OCI-M2 (cell line): ENCODE results near the gene ARHGEF4.
"Not testable (repeated sequence)": the region's sequence is repeated elsewhere in the genome, so short reads cannot be mapped to it uniquely, and the experiment has no call there.

ENCODE experiments used
- DNase-seq: peaks from one replicate; lab custom pipeline; 2025; ENCODE audit not compliant: unreplicated experiment; lab: John Stamatoyannopoulos, UW

ARHGEF4 gene

DNA sequence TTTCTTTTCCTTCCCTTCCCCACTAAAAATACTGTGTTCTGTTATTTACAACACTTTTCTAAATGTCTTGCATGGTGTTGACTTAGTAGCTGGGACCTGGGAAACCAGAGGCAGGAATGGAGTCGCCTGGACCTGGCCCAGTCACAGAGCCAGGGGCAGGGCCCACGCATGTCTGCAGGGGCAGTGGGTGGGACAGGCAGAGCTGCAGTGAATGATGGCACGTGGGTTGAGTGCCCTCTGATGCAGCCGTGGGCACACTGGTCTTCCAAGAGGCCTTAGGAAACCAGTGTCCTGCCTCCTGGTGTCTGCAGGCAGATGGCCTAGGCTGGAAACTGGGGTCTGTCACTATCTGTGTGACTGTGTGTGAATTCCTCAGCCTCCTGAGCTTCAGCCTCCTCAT, 46.8 kb downstream of the ARHGEF4 start:
- no peak for DNase-seq

DNA sequence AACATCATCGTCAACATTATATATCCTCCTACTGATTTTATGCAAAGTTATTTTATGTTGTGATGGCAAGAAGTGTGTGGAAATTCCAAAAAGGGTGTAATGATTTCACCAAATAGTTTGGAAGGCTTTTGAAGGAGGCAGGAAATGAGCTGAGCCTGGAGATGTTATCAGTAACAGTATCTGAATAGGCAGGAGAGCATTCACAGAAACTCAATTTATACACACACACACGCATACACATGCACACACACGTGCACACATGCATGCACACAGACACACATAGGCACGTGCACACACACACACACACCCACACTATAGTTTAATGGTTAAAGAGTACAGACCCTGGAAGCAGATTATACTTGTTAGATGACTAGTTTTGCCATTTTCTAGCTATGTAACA, 47.3 kb downstream of the ARHGEF4 start:
- DNase-seq = no peak

DNA sequence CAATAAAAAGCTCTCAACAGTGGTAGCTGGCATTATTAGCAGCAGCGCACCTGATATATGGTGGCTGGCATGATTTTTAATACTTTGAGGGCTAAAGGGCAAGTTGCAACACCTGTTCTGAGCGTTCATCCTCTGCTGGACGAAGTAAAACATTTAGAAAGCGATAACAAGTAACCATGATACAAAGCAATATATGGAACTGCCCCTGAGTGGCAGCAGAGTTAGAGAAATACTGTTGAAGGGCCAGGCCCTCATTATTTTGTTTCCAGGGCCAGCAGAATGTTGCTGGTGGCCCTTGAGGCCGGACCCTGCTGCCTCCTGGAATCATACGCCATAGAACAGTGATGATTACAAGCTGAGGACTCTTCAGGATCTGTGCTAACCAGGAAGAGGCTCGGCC, 47.8 kb downstream of the ARHGEF4 start:
- no peak for DNase-seq

DNA sequence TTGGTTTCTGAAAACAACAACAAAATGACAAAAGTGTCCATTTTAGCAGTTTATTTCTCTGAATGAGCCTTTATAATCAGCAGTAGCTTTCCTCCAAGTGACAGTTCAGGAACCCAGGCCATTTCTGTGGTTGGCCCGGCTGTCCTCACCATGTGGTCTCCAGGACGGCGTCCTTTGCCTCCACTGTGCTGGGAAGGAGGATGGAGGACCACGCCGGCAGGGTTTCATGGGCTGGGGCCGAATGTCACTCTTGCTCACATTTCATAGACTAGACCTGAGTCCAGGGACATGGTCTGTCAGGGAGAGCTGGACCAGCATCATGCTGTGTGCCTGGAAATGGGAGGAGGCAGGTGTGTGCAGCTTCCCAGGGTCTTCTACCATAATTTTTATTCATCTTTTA, 50.9 kb downstream of the ARHGEF4 start:
- no peak for DNase-seq

DNA sequence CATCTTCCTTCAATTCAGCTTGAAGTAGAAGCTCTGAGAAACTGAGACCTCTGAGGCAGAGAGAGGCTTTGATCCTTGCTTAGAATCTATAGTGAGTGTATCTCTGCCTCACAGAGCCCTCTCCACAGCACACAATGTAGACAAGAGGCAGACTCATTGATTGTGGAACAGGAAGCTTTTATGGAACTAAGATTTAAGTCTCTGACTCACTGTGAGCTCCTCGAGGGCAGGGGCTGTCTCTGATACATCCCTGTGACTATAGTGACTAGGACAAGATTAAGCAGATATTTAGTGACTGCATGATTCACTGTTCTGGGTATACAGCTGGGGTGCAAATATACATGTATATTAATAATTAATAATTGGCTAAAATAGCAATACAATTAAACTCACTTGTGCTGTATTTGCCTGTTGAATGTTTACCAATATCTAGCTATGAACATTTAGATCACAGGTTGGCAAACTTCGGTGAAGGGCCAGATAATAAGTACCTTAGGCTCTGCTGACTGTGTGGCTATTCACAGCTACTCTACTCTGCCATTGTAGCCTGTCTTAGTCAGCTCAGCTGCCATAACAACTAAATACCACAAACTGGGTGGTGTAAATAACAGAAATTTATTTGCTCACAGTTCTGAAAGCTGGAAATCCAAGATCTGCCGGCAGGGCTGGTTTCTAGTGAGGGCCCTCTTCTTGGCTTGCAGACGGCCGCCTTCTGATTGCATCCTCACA, 54.4 kb downstream of the ARHGEF4 start:
- no peak for DNase-seq

DNA sequence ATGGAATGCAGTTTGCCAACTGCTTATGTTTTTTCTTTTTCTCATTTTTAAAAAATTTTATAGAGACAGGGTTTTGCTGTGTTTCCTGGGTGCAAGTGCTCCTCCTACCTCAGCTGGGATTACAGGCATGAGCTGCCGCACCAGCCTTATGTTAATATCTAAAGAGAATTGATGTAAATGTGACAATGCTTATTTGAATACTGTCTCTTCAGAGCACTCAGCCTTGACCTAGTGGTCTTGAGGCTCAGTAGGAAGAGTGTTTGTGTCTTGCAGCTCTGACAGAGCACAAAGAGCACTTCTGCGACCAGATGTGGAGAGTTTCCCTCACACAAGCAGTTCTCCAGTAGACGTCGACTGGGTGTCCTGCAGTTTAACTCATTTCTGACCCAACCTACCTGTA, 55.3 kb downstream of the ARHGEF4 start:
- no peak for DNase-seq

DNA sequence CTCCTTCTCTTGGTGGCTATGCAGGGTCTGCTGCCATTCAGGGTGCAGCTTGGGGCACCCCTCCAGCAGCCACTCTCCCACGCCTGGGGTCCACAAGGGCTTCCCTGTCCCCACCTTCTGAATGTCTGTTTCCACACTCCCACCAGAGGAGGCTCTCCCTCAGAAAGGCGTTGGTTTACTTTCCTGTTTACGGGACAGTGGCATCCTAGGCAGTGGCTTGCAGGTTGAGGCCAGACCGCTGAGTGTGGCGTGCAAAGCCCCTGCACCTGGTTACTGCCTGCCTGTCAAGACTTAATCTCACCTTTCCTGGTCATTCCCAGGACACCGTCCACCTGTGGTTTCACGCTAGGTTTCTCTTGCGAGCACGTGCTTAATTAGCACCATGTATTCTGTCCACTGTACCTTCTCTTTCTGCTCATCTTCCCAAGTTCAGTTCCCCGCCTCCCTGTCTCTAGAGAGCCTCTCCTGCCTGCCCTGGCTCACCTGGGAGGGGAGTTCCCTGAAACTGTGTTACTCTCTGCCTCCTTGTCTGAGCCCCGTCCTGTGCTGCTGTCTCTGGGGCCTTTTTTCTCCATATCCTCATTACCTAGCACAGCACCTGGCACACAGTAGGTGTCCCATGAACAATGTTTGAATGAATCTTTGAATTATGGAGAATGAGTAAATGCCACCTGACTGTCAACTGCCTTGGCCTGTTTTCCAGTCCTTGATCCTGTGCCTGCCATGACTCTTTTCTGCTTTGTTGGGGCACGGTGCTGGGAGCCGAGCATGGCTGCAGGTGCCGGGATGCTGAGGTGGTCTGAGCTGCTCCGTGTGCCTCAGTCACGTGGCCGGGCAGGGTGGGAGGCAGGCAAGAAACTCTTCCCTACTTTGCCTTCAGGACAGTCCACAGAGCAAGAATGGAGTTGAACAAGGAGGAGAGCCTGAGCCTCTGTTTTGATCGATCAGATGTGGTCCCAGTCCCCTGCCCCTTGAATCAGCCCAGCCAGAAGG, 56.4 kb downstream of the ARHGEF4 start:
- DNase-seq = no peak

DNA sequence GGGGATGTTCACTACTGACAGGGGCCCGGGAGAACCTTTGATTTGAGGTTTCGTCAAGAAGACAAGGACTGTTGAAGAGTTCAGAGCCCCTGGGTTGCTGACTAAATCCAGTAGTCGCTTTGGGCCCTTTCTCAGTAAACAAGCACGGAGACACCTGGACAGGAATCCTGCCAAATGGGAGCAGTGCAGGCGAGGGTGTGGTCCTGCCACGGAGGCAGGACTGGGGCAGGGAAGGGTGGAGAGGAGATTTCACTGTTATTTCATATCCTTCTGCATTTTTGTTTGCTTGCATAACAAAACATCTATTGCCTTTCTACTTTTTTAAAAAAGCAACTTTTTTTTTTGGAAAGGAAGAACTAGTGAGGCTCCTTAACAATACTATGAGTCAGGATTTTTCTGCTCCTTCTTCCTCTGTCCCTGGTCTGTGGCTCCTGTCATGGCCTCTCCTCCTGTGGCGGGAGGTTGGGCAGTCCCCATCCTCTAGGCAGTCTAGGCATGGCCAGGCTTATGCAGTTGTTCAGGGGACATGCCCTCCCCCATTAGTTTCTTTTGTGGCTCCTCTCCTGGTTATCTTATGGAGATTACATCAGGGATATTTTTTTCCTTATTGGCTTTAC, 57.7 kb downstream of the ARHGEF4 start:
- no peak for DNase-seq

DNA sequence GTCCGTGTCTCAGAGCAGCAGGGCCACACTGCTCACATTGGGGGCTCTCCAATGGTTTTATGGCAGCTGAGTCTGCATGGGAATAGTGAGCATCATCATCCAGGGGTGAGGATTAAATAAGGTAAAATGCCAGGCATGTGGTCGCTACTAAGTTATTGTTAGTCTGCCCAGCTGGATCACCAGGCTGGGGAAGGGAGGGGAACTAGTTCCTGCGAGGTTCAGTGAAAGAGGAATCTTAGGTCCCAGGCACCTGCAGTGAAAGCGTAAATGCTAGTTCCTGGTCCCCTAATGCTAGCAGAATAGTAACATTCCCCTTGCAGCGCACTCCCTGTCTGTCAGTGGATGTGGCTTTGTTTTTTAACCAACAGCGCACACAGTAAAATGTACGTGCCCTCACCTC, 60.1 kb downstream of the ARHGEF4 start:
- no peak for DNase-seq

DNA sequence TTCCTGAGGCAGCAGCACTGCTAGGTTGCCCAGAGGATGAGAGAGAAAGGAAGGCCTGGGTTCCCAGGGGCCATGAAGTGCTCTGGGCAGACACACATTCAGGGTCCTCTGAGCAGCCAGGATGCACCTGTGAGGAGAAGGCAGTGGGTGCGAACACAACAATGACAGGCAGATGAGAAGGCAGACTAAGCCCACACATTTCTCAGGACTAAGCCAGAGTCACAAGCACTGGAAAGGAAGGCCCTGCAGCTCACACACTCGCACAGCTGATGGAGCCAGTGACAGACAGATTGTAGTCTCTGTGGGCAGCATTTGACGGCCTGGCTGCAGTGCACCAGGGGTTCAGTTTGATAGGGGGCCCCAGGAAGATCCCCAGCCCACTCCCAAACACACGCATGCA, 61.8 kb downstream of the ARHGEF4 start:
- no peak for DNase-seq

DNA sequence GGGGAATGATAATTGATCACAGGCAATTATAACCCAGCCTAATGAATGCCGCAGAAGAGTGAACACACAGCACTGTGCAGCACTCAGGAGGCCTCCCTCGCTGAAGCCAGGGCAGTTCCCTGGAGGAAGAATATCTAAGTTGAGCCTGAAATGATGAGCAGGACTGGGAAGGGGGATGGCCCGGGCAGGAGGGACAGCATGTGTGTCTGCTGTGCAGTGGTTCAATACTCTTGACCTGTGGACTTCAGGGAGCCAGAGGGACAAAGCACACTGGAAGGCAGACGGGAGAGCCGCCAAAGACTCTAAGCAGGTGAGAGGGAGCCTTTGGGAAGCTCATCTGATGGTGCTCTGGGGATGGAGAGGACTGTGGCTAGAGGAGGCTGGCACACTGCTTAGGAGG, 62.6 kb downstream of the ARHGEF4 start:
- DNase-seq = no peak

DNA sequence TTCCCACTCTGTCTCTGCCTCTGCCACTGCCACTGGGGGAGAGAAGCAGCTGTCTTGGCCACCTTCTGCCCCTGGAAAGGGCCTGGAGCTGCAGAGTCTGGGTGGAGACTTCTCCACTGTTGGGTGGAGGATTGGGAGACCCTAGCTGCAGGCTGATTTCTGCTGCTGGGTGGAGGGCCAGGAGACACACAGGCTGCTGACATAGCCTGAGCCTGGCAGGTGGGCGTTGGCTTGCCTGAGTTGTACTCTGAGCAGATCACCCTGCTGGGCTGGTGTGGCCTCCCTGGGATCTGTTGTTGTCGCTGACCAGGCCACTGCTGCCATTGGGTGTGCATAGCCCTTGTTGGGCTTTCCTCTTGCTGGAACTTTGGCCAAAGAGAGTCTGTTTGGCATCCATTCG, 64.3 kb downstream of the ARHGEF4 start:
- no peak for DNase-seq

DNA sequence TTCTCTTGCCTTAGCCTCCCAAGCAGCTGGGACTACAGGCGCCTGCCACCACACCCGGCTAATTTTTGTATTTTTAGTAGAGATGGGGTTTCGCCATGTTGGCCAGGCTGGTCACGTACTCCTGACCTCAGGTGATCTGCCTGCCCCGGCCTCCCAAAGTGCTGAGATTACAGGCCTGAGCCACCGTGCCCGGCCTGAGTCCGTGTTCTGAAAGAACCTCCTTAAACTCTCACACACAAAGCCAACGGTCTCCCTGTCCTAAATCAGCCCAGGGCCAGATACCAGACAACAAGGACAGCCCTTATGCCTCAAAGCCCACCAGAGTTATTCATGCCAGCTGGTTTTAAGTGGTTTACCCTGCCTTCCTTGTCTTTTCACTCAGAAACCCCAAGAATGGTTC, 64.9 kb downstream of the ARHGEF4 start:
- not testable (repeated sequence) for DNase-seq

DNA sequence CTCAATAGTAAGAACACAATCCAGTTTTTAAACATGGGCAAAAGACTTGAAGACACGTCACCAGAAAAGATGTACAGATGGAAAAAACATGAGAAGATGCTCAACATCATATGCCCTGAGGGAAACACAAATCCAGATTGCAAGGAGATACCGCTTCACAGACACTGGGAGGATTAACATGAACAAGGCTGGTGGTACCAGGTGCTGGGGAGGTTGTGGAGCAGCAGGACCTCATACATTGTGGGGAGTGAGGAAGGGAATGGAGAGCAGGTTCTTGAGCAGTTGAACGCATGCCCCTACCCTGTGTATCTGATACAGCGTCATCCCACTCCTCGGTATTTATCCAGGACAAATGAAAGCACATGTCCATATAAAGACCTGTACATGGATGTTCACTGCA, 72.1 kb downstream of the ARHGEF4 start:
- no peak for DNase-seq

DNA sequence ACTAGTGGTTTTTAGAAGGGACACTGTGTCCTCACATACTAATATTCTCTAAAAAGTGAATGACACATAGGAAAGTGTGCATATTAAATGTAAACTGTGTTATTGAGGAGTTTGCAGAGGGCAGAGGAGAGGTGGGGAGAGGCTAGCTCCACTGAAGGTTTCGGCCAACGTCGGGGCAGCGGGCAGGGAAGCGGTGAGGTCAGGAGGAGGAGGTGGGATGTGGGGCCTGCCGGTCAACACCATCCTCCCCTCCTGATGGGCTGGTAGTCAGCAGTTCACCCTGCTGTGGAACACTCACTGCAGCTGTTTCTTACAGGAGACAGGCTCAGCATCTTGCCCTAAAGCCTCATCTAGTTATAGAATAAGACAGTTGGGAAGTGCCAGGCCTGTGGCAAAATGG, 74.2 kb downstream of the ARHGEF4 start:
- no peak for DNase-seq

DNA sequence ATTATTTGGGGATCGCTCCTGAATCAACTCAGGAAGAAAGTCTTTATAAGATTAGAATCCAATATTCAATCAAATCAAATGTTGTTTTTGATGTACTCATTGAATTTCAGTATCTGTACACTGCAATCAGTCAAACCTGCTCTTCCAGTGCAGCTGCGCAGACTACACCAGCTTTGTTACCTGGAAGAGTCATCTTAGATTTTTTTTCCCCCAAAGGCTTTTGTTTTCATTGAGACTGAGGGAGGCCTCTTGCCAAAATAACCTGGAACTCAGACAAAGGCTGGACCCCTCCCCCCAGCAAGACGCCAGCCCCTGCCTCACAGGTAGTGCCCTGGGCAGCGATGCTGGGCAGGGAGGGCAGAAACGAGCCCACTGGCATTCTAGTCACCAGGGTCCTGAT, 74.8 kb downstream of the ARHGEF4 start:
- no peak for DNase-seq

DNA sequence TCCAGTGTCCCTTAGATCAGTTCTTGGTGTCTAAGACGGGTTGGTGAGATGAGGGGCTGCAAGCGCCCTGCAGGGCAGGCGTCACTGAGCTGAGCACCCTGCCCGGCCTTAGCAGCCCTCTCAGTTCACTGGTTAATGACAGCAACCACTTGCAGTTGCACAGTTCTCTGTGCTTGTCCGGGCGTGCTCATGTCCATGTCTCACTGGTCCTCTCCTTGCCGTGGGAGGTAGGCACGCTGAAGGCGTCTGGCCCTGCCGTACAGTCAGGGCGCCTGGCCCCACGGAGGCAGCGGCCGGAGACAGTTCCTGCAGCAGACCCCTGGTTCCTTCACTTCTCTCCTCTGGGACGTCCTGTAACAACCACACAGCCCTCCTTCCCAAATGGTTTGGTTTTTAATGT, 75.3 kb downstream of the ARHGEF4 start:
- DNase-seq = no peak

DNA sequence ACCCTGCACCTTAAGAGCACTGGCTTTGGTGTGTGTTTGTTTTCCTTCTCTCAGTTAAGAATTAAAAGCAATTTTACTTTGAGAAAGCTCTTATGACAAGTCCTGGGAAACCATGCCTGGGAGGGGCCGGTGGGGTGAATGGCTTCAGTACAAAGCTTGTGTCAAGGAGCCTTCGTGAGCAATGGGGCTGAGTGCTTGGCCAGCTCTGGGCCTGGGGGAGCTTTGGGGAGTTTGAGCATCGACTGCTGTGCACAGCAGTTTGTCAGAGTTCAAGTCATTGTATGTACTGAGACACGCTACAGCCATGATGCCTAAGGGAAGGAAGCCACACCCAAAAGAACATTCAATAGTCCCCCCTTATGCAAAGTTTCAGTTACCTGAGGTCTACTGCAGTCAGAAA, 75.8 kb downstream of the ARHGEF4 start:
- no peak for DNase-seq

DNA sequence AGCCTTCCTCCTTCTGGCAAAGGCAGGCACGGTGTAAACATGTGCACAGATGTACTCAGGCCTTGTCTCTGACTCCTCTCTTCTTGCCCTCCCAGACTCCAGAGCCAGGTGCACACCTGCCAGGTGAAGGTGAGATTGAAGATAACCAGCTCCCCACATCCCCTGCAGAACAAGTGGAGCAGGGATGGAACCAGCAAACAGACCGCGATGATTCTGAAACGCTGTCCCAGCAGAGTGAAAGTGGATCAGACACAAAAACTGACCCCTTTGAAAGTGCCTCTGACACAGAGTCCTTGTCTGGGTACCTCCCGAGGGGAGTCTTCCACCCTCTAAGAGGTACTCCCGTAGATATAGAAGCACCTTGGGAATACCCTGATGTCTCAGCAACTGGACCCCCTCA, 77.2 kb downstream of the ARHGEF4 start:
- DNase-seq = no peak

DNA sequence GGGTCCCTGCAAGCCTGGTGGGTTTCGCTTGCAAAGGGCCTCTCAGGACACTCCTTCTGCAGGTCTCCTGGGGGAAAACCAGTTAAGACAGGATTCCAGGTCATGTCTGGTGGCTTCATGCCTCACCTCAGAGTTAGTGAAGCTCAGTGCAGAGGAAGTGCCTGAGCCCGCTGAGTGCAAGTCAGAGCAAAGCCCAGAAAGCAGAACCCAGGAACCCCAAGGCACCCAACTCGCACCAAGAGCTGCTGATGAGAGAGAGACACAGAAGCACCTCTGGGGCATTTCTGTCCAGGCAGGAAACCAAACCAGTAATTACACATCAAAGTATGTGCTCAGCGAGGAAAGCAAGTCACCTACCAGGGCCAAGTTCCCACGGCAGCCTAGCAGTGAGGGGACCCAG, 78.4 kb downstream of the ARHGEF4 start:
- DNase-seq = no peak

DNA sequence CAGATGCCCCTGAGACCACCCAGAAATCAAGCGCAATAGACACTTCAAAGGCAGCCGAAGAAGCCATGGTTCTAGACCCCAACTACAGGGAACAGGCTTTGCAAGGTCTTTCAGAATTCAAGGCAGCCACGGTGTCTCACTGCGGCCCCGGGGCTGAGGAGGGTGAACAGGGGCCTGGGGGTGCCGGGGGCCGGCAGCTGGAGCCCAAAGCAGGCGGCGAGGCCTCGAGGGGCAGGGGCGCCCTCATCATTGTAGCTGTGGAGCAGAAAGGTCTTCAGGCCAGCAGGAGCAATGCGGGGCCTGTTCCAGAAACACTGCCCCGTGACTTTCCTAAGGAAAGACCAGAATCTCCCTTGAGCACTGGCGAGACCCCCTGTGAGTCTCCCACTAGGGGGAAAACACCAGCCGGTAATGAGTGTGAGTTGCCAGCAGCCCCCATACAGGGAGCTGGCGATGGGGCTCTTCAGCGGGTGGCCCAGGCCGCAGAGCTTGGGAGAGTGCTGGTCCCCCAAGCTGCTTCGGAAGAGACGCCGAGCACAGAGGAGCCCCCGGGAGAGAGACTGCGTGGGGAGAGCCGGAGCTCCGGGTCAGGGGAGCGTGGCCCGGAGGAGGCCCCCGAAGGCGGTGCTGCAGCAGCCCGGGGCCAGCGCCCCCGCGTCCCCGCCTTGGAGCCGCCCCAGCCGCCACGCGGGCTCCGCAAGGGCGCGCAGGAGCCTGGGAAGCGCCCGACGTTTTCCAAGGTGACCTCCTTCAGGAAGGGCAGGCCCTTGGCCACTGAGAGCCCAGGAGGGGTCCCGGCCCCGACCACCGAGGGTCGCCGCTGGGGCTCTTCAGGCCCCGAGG, 79.1 kb downstream of the ARHGEF4 start:
- no peak for DNase-seq
